ENCODE data around the gene ZBTB34.

Gene ZBTB34

DNA sequence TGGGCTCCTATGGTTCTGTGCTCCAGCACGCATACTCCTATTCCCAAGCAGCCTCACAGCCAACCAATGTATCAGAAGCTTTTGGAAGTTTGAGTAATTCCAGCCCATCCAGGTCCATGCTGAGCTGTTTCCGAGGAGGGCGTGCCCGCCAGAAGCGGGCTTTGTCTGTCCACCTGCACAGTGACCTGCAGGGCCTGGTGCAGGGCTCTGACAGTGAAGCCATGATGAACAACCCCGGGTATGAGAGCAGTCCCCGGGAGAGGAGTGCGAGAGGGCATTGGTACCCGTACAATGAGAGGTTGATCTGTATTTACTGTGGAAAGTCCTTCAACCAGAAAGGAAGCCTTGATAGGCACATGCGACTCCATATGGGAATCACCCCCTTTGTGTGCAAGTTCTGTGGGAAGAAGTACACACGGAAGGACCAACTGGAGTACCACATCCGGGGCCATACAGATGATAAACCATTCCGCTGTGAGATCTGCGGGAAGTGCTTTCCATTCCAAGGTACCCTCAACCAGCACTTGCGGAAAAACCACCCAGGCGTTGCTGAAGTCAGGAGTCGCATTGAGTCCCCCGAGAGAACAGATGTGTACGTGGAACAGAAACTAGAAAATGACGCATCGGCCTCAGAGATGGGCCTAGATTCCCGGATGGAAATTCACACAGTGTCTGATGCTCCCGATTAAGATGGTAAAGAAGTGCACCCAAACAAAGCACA, 19.9 kb downstream of the ZBTB34 start:
- no peak for DNase-seq

DNA sequence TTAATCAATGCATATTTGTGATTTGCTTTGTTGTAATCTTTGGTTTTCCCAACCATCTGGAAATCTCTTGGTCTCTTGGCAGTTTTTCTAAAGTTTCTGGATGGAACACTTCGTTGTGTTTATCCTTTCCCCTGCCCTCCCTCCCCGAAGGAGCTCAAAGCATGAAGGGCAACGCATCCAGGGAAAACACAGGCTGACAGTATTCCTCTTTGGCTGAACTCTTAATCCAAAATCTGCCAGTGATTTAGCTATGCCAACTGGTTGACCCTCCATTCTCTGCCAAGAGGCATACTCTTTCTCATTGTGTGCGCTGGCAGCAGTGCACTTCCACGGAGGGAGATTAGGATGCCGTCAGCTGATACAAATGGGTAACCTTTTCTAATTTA, 20.5 kb downstream of the ZBTB34 start:
- DNase-seq: no peak

DNA sequence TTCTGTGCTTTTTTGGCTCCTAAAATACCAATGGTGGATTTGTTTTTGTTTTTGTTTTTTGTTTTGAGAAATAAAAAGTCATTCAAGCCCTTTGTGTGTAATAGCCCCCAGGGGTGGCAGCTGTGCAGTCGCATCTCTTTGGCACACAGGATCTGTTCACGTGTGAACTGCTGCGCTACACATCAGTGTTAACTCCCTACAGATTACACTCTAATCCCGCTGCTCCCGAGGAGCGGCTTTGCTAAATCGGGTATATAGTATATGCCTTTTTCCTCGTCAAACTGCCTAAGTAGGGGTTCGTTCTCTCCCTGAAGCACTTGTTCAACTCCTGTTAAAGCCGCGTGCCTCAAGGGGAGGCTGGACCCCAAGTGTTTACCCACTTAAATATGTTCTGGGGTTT, 22.3 kb downstream of the ZBTB34 start:
- DNase-seq: no peak

DNA sequence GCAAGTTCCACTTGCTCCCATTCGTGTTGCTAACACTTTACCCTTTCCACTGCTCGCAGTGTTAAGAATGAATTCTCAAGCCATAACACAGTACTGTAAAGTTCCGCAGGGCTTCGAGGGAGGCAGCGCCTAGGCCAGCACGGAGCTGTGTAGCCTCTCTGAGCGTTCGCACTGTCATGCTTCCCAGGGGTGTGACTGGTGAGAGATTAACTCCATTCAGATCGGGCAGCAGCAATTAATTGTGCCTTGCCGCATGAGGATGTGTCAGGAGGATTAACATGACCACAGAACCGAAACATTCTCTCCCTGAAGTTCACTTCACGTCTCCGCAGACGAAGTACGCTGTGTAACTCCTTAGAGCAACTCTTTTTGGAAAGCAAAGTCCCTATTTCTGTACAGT, 23.2 kb downstream of the ZBTB34 start:
- DNase-seq: no peak

DNA sequence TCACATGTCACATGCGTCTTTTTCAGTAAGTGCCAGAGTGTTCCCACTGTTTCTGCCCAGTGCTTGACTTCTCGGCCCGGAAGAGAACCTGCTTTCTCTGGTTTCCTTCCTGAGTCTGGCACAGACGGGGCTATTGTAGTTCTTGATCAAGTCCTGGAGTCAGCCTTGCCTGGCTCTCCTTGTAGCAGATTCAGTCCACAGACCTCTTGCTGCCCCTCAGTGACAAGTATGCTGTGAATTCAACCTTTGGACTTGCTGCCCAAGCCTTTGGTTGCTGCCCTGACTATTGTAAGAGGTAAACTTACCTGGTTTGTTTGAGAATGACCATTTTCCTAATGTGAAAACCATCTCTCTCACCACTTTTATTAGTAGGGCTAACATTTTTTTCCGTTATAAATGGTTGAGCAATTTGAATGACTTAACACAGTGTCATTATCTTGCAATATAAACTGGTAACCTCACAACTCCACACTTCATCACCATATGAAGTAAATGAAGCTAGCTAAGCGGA, 24.7 kb downstream of the ZBTB34 start:
- DNase-seq: no peak

DNA sequence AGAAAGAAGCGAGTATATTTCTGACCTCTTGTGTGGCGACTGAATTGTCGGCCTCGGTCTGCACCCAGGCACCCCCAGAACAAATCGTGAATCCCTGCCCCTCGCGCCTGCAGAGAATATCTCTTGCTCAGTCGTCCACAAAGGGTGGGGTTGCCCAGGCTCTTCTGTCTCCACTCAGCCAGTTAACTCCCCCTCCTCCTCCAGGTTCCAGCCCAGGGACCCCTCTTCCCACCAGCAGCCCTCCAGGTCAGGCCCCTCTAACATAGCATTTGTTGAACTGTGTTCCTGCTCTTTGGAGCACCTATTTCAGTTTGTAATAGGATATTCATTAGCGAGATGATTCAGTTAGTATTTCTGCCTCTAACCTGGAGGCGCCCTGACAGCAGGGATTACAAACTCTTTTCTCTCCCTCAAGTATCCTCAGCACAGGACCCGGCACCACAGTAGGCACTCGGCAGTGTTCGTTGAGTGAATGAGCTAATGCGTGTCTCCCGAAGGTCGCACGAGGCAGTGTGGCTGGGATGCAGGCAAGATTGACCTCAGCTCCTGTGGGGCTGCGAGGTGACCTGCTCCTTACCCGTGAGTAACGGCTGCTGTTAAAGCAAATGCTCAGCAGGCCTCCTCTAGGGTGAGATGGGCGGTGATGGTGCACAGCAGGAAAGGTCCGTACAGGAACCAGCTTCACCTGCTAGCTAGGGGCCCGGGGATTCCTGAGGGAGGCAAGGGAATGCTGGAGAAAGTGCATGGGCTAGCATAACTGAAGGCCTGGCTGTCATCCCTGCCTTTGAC, 25.8 kb downstream of the ZBTB34 start:
- DNase-seq: no peak

DNA sequence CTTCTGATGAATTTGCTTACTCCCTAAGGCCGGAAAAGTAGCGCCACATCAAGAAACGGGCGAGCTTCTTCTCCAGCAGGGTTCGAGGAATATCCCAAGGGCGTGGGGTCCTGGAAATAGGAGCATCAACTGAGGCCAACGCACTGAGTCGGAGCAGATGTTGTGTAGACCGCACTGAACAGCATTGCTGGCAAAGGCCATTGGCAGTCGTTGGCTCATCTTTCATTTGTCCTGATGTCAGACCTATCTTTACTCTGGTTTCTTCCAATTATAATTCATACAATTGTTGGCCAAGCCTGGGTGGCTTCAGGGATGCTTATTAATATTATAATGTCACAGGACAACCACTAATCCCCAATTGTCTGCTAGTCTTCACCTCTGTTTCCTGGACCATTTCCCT, 26.5 kb downstream of the ZBTB34 start:
- DNase-seq: no peak

DNA sequence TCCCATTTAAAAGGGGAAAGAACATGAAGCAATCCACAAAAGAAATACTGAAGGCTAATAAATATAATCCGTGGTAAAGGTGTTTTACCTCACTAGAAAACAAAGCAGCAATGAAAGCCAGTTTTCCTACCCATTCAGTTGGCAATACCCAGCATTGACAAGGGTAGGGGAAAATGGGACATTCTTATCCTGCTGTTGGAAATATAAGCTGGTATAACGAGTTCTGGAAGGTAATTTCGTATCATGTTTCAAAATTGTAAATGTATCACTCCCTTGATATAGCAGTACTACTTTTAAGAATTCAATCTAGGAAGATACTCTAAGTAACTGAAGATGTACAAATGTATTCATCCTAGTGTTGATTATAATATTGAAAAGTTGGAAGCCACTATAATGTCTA, 31.2 kb downstream of the ZBTB34 start:
- DNase-seq: no peak

DNA sequence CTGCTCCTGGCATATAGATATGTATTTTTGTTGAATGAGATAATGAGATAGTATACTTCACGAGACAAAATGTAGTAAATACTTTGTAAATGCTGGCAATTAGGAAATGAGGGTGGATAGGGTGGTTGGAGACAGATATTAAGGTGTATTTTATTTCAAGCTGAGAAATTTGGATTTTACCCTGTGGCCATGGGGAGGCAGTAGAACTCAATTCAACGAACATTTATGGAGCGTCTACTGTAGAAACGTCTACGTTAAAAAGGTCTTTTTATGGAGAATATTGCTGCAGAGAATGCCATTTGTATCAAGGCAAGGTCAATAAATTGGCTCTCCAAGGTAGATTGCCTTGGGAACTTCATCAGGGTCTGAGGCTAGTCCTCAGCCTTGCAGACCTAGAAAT, 32.6 kb downstream of the ZBTB34 start:
- DNase-seq: no peak

DNA sequence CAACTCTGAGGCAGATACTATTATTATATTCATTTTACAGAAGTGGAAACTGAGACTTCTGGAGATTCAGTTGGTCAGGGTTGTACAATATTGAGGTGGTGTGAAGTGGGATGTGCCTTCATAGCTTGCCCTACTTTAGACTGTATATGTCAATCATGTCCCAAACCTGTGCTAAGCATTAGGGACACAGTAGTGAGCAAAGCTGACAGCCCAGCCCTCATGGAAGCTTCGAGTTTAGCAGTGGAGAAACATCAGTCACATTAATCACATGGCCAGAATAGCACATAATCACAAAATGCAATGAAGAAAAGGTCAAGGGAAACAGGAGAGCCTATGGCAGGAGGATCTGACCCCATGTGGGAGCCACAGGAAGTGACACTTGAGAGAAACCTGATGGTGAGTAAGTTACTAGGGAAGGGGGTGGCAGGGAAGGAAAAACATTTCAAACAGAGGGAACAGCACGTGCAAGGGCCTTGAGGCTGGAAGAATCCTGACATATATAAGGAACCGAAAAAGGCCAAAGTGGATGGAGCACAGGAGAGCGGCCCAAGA, 33.7 kb downstream of the ZBTB34 start:
- DNase-seq: no peak

DNA sequence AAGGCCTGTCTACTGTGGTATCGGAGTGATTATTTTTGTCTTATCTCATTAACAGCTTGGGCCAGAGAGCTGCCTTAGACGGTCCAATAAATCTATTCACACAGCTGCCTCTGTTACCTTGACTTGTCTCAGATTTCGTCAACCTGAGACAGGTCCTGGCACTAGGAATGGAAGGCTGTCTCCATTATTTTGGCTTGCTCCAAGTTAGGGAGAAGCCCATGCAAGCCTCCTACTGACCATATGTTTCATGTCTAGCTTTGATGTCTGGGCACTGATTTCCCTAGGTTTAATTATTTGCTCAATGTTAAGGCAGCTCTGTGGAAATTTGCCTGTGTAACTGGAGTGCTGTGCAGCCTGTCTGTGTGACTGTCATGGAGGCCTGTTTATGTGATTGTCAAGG, 41.8 kb downstream of the ZBTB34 start:
- DNase-seq: no peak

DNA sequence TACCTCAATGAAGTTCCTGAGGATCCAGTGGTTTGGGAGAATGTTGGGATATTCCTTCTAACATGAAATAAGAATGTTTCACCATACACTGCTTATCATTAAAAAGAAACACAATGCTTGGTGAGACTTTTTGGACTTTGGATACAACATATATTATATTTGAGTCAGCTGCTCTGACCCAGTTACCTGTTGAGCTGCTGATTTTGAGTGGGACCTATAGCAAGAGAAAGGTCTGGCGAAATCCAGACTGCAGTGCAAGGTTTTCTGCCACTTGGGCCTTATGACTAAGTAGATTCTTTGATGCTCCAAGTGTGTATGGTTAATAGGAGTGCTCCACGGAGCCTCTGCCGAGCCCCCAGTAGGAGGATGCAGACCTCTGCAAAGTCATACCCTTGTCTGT, 44.1 kb downstream of the ZBTB34 start:
- DNase-seq: no peak

DNA sequence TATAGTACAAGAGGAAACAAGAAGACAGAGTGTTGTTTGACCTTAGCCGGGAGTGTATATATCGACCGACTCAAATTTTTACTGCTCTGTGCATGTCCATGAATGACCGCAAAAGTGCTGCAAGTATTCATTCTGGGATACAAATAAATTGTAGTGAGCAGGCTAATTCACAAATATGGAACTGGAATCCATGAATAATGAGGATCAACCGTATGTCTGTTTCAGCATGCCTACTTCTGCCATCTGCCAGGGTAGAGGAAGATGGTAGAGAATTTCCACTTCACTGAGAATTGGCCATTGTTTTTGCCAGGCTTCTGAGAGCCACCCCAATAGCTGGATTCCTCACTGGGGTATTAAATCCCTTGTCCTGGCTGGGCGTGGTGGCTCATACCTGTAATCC, 45.7 kb downstream of the ZBTB34 start:
- no peak for DNase-seq

DNA sequence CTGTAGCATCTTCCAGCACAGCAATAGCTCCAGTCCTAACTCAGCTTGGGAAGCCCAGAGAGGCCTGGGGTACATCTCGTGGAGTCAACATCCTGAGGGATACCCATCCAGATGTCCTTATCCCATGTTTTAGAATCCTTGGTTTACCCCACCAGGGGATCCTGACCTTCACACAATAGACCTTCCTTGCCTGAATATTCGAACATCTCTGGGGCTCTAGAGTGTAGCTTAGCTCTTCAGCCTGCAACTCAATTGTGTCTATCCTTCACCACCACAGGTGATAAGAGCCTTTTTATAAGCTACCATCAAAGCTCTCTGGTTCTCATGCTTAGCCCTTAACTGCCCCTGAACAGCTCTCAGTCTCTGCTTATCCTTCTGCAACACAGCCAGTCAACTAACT, 46.6 kb downstream of the ZBTB34 start:
- no peak for DNase-seq

DNA sequence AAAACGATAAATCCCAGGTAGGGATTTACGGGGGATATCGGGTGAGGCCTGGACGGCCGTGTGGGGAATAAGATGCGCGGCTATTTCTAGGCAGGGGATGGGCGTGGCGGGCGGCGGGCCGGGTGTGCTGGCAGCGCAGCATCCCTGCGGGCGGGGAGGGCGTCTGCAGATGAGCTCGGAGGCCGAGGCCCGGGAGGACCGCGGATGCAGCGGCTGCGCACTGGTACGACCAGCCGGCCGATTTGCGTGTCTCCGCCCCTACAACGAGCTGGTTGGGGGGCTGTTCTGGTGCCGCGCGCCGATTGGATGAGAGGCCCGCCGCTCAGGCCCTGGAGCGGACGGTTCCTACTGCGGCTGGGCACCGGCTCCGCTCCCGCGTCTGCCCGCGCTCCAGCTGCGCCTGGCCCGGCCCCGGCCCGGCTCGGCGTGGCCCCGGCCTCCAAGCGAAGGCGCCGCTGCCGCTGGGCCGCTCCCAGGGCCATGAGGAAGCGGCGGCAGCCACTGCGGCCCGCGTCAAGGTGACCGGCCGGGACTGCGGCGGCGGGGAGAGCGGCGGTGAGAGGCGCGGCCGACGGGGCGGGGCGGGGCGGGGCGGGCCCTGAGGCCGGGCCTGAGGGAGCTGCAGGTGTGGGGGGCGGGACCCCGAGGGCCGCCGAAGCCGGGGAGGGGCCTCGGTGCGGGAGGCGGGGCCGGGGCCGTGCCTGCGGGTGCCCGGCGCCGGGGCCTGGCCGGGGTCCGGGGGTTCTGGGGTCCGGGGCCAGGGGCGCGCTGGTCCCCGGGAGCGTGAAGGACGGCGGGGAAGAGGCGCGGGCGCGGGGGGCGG, 54.2 kb downstream of the ZBTB34 start, which contains the start of gene RALGPS1:
RALGPS1 (plus strand) TSS at position 325 of the 823 bp plus-strand sequence. CDS start 47,508 bp downstream, outside the sequence.
- DNase-seq: peak; percentile 93

DNA sequence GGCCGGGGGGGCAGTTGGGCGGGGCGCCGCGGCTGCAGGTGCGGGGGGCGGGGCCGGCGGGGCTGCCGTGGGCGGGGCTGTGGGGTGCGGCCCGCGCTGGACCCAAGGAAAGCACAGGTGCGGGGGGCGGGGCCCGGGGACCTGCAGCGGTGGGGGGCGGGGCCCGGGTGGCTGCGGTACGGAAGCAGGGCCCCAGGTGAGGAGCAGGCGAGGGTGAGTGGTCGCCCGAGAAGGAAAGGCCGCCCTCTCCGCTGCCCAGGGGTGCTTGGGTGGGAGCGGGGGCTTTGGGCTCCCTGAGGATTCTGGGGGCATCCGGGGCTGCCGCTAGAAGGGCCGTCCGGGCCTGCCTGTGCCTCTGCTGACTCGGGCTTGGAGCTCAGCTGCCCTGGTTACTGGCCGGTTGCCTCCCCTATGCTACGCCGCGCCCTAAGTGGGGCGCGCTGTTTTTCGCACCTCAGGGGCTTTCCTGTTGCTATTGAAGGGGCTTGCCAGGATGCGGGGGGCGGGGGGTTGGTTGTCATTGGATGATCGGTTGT, 54.9 kb downstream of the ZBTB34 start:
- DNase-seq: peak; percentile 63

DNA sequence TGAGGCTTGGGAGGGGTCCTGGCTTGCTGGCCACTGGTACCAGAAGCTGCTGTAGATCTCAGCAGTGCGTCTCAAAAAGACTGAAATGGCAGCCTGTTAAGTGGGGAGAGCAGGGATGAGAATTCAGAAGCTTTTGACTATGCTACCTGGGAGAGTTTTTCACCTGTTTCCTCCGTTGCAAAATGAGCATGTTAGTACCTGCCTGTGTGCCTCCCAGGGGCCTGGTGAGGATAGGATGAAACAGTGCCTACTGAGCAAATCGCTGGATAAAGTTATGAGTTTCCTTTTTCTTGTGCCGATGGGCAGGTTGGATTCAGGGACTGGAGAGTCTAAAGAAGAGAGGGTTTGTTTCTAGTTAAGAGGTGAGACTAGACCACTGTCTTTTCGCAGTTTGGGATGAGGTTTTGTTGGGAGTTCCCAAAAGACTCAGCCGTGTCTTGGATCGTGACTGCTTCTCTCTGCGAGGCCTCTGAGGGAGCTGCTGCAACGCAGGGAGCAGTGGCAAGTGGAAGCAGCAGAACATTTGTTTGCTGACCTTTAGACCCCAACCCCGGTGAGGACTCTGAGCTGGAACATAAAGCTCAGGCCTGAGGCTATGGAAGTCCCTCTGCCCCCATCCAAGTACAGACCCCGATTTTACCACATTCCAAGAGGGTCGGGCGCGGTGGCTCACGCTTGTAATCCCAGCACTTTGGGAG, 55.6 kb downstream of the ZBTB34 start:
- DNase-seq: no peak

DNA sequence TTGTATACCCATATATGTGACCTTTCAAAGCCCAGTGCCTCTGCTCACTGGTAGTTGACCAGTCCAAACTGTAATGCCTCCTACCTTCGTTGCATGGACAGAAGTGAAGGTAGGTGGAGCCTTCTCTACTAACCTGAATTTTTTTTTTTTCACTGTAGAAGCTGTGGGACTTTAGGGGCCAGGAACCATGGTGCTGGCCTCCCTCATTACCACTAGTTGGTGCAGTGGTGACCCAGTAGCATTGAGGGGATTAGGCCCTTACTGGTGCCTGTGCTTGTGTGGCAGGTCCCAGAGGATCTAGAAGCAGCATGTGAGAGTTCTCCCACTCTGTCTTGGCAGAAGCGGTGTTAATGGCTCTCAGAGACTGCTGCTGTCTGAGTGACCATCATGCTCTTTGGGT, 56.5 kb downstream of the ZBTB34 start:
- DNase-seq: no peak

DNA sequence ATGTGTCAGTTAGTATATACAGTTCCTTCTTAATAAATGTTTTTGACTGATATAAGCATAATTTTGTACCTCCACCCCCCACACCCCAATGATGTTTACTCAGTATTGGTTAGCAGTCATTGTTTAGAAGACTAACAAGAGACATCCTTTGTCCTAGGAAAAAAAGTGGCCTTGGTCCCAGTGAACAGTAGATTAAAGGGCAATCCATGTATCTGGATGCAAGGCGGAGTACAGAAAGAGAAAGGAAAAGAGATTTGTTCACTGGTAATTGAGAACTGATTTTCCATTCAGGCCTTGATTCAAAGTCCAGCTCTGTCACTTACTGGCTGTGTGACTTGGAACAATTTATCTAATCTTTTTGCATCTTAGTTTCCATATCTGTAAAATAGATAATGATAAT, 58.8 kb downstream of the ZBTB34 start:
- no peak for DNase-seq

DNA sequence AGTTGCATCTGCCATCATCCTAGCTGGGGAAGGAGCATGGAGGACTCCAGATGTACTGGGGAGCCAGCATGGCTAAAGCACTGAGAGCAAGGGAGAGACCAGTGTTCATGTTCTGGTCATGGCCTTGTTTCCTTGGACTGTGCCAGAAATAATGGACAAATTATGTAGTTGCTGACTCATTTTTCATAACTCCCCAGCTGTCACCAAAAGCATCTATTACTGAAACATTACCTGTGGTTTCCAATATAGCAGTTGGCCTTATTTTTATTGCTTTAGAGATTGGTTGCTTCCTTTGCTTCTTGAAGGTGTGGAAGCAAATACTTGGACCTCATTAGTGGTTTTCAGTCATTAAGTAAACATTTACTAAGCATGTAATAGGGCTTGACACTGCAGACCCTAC, 65.4 kb downstream of the ZBTB34 start:
- no peak for DNase-seq

DNA sequence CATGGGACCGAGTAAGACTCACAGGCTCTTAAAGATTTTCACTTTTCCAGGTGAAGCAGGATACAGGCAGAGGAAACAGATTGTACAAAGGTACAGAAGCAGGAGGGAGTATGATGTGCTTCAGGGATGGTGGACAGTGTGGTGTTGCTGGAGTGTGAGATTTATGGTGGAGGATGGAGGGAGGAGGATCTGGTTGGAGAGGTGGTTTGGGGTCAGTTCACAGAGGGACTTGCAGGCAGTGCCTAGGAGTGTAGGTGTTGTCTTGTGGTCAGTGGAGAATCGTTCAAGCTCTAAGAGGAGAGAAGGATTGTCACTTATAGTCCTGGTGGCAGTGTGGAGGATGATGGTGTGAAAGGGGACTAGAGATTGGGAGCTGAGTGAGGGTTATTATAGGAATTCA, 65.9 kb downstream of the ZBTB34 start:
- DNase-seq: no peak

DNA sequence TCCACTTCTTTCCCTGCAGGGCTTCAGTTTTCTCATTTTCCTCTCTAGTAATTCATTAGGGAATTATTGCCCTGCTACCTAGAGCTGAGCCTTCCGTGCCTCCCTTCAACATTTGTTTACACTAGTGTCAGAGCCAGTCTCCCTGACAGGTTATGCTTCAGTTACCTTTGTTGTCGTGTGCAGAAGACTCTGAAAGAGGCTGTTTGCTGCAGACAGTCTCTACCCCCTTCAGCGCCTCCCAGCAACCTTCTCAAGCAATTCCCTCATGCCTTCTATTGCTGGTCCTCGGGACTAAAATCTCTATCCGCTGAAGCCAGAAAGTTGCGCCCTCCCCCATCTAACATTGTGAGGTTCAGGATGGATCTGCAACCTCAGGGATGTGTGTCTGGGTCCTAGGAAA, 67.0 kb downstream of the ZBTB34 start:
- DNase-seq: no peak
